ENCODE measurements around the gene DIAPH2.
A peak's percentile ranks its signal among the peaks of the same experiment; 100 is the strongest.
"Not testable (repeated sequence)": the region's sequence is repeated elsewhere in the genome, so short reads cannot be mapped to it uniquely, and the experiment has no call there.

Gene DIAPH2

DNA sequence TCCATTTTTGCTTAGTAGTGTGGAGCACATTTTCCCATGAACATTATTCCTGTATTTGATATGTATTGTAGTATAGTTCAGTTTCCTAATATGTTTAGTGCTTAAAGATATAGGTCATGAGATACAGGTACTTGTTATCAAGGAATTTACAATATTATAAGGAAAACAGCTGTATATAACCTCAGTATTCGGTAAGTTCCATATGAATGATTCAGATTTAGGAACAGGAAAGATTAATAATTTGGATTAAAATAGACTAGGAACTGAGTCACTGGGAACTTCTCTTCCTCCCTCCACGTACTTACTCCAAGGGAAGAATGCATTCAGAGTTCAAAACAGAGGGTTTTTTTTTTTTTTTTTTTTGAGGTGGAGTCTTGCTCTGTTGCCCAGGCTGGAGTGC is 20.0 kb downstream of the DIAPH2 start:
- TF ChIP-seq, protein P1, sequence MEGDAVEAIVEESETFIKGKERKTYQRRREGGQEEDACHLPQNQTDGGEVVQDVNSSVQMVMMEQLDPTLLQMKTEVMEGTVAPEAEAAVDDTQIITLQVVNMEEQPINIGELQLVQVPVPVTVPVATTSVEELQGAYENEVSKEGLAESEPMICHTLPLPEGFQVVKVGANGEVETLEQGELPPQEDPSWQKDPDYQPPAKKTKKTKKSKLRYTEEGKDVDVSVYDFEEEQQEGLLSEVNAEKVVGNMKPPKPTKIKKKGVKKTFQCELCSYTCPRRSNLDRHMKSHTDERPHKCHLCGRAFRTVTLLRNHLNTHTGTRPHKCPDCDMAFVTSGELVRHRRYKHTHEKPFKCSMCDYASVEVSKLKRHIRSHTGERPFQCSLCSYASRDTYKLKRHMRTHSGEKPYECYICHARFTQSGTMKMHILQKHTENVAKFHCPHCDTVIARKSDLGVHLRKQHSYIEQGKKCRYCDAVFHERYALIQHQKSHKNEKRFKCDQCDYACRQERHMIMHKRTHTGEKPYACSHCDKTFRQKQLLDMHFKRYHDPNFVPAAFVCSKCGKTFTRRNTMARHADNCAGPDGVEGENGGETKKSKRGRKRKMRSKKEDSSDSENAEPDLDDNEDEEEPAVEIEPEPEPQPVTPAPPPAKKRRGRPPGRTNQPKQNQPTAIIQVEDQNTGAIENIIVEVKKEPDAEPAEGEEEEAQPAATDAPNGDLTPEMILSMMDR (IDR thresholded peaks at IDR 0.05; ENCODE audit: low read depth, low read length, missing control alignments): no peak
- H3K27me3 ChIP-seq (replicated peaks): no peaks in the 10 kb centered on the region
- H3K36me3 ChIP-seq (replicated peaks): no peaks in the 10 kb centered on the region
- H3K4me3 ChIP-seq (ENCODE audit: low read depth, low read length): no peak overlapping the region
- peak overlapping the region; percentile 67 for H3K27ac ChIP-seq
- in situ Hi-C loops (cut with HindIII; ENCODE audit: low pct_ligation_motif_present, low sequenced_read_pairs): no loop called here
- DNase-seq: no peak

DNA sequence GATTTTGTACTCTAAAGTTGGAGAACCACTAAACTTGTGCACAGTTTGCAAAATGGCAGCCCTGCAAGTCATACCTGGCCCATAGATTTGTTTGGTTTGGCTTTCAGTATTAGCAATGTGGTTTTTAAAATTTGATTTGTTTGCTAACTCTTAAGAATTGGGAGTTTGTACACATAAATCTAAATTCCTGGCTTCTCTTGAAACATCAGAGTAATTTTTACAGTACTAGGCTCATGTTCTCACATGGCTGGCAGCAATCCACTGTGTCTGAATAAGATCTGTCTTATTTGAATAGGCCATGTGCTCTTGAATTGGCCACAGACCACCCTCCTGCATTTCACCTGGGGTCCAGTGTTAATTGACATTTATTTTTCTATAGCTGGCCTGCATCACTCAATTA is 21.3 kb downstream of the DIAPH2 start:
- TF ChIP-seq, protein P1 (IDR thresholded peaks at IDR 0.05; ENCODE audit: low read depth, low read length, missing control alignments): no peak
- Histone ChIP-seq H3K27ac (no peak overlapping the region), H3K36me3 (replicated peaks) (no peaks in the 10 kb centered on the region), H3K27me3 (replicated peaks) (no peaks in the 10 kb centered on the region), H3K4me3 (ENCODE audit: low read depth, low read length) (no peak overlapping the region)
- in situ Hi-C loops (cut with HindIII; ENCODE audit: low pct_ligation_motif_present, low sequenced_read_pairs): no loop called here
- no peak for DNase-seq

DNA sequence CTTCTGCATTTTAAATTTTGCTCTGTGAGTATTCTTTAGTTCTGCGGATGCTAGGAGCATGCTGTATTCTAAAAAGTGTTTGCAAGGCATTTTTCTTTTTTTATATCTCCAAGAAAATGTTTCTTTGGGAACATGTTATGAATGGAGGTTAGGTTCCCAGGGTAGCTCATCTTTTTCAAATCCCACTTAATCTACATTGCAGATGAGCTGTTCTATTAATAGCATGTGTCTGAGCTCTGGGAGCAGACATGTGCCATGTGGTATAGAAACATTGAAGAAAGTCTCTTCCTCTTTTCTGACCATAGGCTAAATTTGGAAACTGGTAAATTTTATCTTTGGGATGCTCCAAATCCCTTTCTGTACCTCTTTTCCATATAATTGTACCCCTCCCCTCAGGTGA is 23.2 kb downstream of the DIAPH2 start:
- TF ChIP-seq, protein P1 (IDR thresholded peaks at IDR 0.05; ENCODE audit: low read depth, low read length, missing control alignments): no peak
- Histone ChIP-seq H3K36me3 (replicated peaks) (no peaks in the 10 kb centered on the region), H3K27me3 (replicated peaks) (no peaks in the 10 kb centered on the region), H3K27ac (no peak overlapping the region), H3K4me3 (ENCODE audit: low read depth, low read length) (no peak overlapping the region)
- no peak for DNase-seq
- in situ Hi-C loops (cut with HindIII; ENCODE audit: low pct_ligation_motif_present, low sequenced_read_pairs): no loop called here

DNA sequence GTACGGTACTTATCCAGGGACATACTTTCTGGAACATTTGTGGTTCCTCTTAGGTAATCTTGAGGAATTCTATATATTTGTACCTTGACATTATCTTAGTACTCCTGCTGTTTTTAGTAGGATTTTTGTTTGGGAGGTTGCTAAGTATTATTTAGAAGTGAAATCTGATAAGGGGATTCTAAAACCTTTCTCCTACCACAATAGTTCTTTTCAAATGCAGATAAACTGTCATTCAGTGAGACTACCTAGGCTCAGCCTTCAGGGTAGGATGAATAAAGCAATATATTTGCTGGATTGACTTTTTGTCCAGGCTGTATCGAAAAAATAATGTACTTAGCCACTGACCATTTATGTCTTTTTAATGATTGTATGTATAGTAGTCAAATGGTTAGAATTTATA is 25.4 kb downstream of the DIAPH2 start:
- TF ChIP-seq, protein P1 (IDR thresholded peaks at IDR 0.05; ENCODE audit: low read depth, low read length, missing control alignments): no peak
- in situ Hi-C loops (cut with HindIII; ENCODE audit: low pct_ligation_motif_present, low sequenced_read_pairs): no loop called here
- Histone ChIP-seq H3K27ac (no peak overlapping the region), H3K36me3 (replicated peaks) (no peaks in the 10 kb centered on the region), H3K27me3 (replicated peaks) (no peaks in the 10 kb centered on the region), H3K4me3 (ENCODE audit: low read depth, low read length) (no peak overlapping the region)
- no peak for DNase-seq

- no peaks in the 10 kb centered on the region for H3K27me3 ChIP-seq (replicated peaks)
- no peak for DNase-seq
- H3K4me3 ChIP-seq (ENCODE audit: low read depth, low read length): no peak overlapping the region
- no peak overlapping the region for H3K27ac ChIP-seq
- H3K36me3 ChIP-seq (replicated peaks): no peaks in the 10 kb centered on the region
- in situ Hi-C loops (cut with HindIII; ENCODE audit: low pct_ligation_motif_present, low sequenced_read_pairs): no loop called here
- TF ChIP-seq, protein P1 (IDR thresholded peaks at IDR 0.05; ENCODE audit: low read depth, low read length, missing control alignments): no peak
Measured at GRCh38 chrX:96713303-96713702, 28.7 kb downstream of the DIAPH2 start.

DNA sequence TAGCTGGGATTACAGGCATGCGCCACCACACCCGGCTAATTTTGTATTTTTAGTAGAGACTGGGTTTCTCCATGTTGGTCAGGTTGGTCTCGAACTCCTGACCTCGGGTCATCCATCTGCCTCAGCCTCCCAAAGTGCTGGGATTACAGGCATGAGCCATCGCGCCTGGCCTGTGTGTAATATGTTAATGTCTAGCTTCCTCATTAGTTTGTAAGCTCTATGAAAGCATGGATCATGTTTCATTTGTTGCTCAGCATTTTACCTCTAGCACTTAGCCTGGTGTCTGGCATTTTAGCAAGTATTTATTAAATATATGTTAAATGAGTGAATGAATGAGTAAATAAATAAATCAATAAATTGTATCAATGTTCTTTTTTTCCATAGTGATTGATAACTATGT is 29.8 kb downstream of the DIAPH2 start:
- H3K27ac ChIP-seq; H3K36me3 ChIP-seq (replicated peaks); in situ Hi-C loops (cut with HindIII; ENCODE audit: low pct_ligation_motif_present, low sequenced_read_pairs); H3K27me3 ChIP-seq (replicated peaks); DNase-seq; H3K4me3 ChIP-seq (ENCODE audit: low read depth, low read length): not testable (repeated sequence)

All from brain microvascular endothelial cell (primary cell).